H9 (cell line): ENCODE results near the gene PLA2G4D. TPM values are rescaled to one million over a fixed set of nuclear protein-coding genes. Genes with fewer than 3 reads are reported as not detected.

ENCODE experiments used
- DNase-seq: peaks from one replicate; pipeline ENCODE4 v3.0.0-alpha.2; 2017
- H2AFZ ChIP-seq: one replicate; pipeline ENCODE4 v1.6.1; 2013; ENCODE audit warnings: mild to moderate bottlenecking, low read length, control low read depth, moderate library complexity
- H2AK5ac ChIP-seq: 2 replicates; pipeline ENCODE4 v1.6.1; 2013; ENCODE audit warnings: low read length, control low read depth, mixed read lengths; ENCODE audit not compliant: insufficient read length
- H2BK120ac ChIP-seq: one replicate; pipeline ENCODE4 v1.6.1; 2013; ENCODE audit warnings: low read depth, mild to moderate bottlenecking, low read length, control low read depth, inconsistent platforms; ENCODE audit not compliant: poor library complexity, severe bottlenecking
- H2BK12ac ChIP-seq: 2 replicates; pipeline ENCODE4 v1.6.1; 2013; ENCODE audit warnings: low read length, control low read depth, mixed read lengths, low read depth; ENCODE audit not compliant: insufficient read length
- H2BK15ac ChIP-seq: 2 replicates; pipeline ENCODE4 v1.6.1; 2013; ENCODE audit warnings: low read depth, low read length, control low read depth
- H2BK20ac ChIP-seq: one replicate; pipeline ENCODE4 v1.6.1; 2013; ENCODE audit warnings: low read depth, mild to moderate bottlenecking, low read length, control low read depth, inconsistent platforms; ENCODE audit not compliant: poor library complexity, severe bottlenecking
- H2BK5ac ChIP-seq: 2 replicates; pipeline ENCODE4 v1.6.1; 2013; ENCODE audit warnings: low read length, control low read depth, mixed read lengths; ENCODE audit not compliant: insufficient read length
- H3K14ac ChIP-seq: 2 replicates; pipeline ENCODE4 v1.6.1; 2013; ENCODE audit warnings: low read length, control low read depth; ENCODE audit not compliant: insufficient read depth
- H3K18ac ChIP-seq: 2 replicates; pipeline ENCODE4 v1.6.1; 2013; ENCODE audit warnings: low read depth, mild to moderate bottlenecking, mixed read lengths, low read length, control low read depth; ENCODE audit not compliant: insufficient read length
- H3K23ac ChIP-seq: 2 replicates; pipeline ENCODE4 v1.6.1; 2013; ENCODE audit warnings: low read length, control low read depth, mixed read lengths, low read depth; ENCODE audit not compliant: insufficient read length
- H3K23me2 ChIP-seq: 2 replicates; pipeline ENCODE4 v1.6.1; 2013; ENCODE audit warnings: low read depth, mild to moderate bottlenecking, mixed read lengths, low read length, control low read depth; ENCODE audit not compliant: insufficient read length, poor library complexity, severe bottlenecking
- H3K27ac ChIP-seq: 2 replicates; pipeline ENCODE4 v1.5.1; 2013; ENCODE audit warnings: low read length, control low read depth, mixed read lengths, low read depth; ENCODE audit not compliant: insufficient read length
- H3K27me3 ChIP-seq: 2 replicates; pipeline ENCODE4 v1.6.1; 2013; ENCODE audit warnings: low read length, control low read depth, inconsistent platforms; ENCODE audit not compliant: insufficient read depth
- H3K4ac ChIP-seq: 2 replicates; pipeline ENCODE4 v1.6.1; 2013; ENCODE audit warnings: low read depth, mild to moderate bottlenecking, control low read depth, inconsistent platforms, low read length, moderate library complexity
- H3K4me1 ChIP-seq: 2 replicates; pipeline ENCODE4 v1.6.1; 2013; ENCODE audit warnings: low read length, control low read depth, inconsistent platforms; ENCODE audit not compliant: insufficient read depth
- H3K4me2 ChIP-seq: 2 replicates; pipeline ENCODE4 v1.6.1; 2013; ENCODE audit warnings: low read length, control low read depth, mixed read lengths; ENCODE audit not compliant: insufficient read length, insufficient read depth
- H3K56ac ChIP-seq: 2 replicates; pipeline ENCODE4 v1.6.1; 2013; ENCODE audit warnings: low read depth, mild to moderate bottlenecking, mixed read lengths, low read length, control low read depth; ENCODE audit not compliant: insufficient read length
- H3K79me1 ChIP-seq: 2 replicates; pipeline ENCODE4 v1.6.1; 2013; ENCODE audit warnings: low read depth, mild to moderate bottlenecking, moderate library complexity, low read length, control low read depth, inconsistent platforms; ENCODE audit not compliant: insufficient read depth, poor library complexity, severe bottlenecking
- H3K79me2 ChIP-seq: 2 replicates; pipeline ENCODE4 v1.6.1; 2013; ENCODE audit warnings: low read length, control low read depth, inconsistent platforms; ENCODE audit not compliant: insufficient read depth
- H3K9ac ChIP-seq: 2 replicates; pipeline ENCODE4 v1.6.1; 2013; ENCODE audit warnings: low read length, control low read depth, mixed read lengths; ENCODE audit not compliant: insufficient read length; ENCODE audit errors: extremely low read depth
- H3K9me3 ChIP-seq: one replicate; pipeline ENCODE4 v1.6.1; 2013; ENCODE audit warnings: low read depth, low read length, inconsistent platforms; ENCODE audit not compliant: control insufficient read depth
- H3T11ph ChIP-seq: one replicate; pipeline ENCODE4 v1.6.1; 2013; ENCODE audit warnings: mild to moderate bottlenecking, low read length, control low read depth, inconsistent platforms
- H4K20me1 ChIP-seq: one replicate; pipeline ENCODE4 v1.6.1; 2013; ENCODE audit not compliant: control insufficient read depth, insufficient read length, insufficient read depth
- H4K5ac ChIP-seq: 2 replicates; pipeline ENCODE4 v1.6.1; 2013; ENCODE audit warnings: low read depth, mild to moderate bottlenecking, mixed read lengths, low read length, control low read depth; ENCODE audit not compliant: insufficient read length
- H4K8ac ChIP-seq: replicated peaks from 2 replicates; pipeline ENCODE4 v1.6.1; 2013; ENCODE audit warnings: low read length, control low read depth, mixed read lengths, low read depth; ENCODE audit not compliant: insufficient read length
- H4K91ac ChIP-seq: 2 replicates; pipeline ENCODE4 v1.6.1; 2013; ENCODE audit warnings: low read depth, mild to moderate bottlenecking, moderate library complexity, mixed read lengths, low read length, control low read depth; ENCODE audit not compliant: insufficient read length
- H3K27ac Mint-ChIP-seq, 3 experiments: 2 replicates in 2 of 3; 3 replicates in 1 of 3; pipeline ENCODE4 v1.8.0; 2020 to 2021; ENCODE audit warnings: mixed read lengths in 3 of 3, mild to moderate bottlenecking in 1 of 3, moderate library complexity in 1 of 3
- H3K27me3 Mint-ChIP-seq: 2 replicates; pipeline ENCODE4 v1.8.0; 2021; ENCODE audit warnings: low read depth, mild to moderate bottlenecking, moderate library complexity, mixed read lengths
- H3K36me3 Mint-ChIP-seq, 3 experiments: 2 replicates in 2 of 3; 3 replicates in 1 of 3; pipeline ENCODE4 v1.8.0; 2020 to 2021; ENCODE audit warnings: low read depth in 3 of 3, mixed read lengths in 3 of 3; ENCODE audit not compliant: insufficient read depth in 1 of 3
- H3K4me1 Mint-ChIP-seq, 2 experiments: 2 replicates each; pipeline ENCODE4 v1.8.0; 2020; ENCODE audit warnings: mixed read lengths in 2 of 2
- H3K4me3 Mint-ChIP-seq, 2 experiments: 2 replicates in 1 of 2; 3 replicates in 1 of 2; pipeline ENCODE4 v1.8.0; 2020 to 2021; ENCODE audit warnings: mild to moderate bottlenecking in 2 of 2, mixed read lengths in 2 of 2, moderate library complexity in 1 of 2
- H3K9me3 Mint-ChIP-seq, 2 experiments: 2 replicates in 1 of 2; 3 replicates in 1 of 2; pipeline ENCODE4 v1.8.0; 2020; ENCODE audit warnings: mild to moderate bottlenecking in 2 of 2, mixed read lengths in 2 of 2, moderate library complexity in 1 of 2
- WGBS: extraction: QIAGEN DNeasy Blood & Tissue Kit; methylation state at CpG from one replicate; pipeline ENCODE4 v1.1.7; 2013; ENCODE audit warnings: missing lambda C conversion rate, low lambda C conversion rate, mixed read lengths; ENCODE audit not compliant: insufficient read length; ENCODE audit errors: extremely low coverage; 5-methylcytosine and 5-hydroxymethylcytosine counted together
- total RNA-seq: library from RNA; stranded (reverse); gene quantifications from 2 replicates; pipeline ENCODE4 v1.2.1, GENCODE V29; 2021
- TF ChIP-seq, protein P1 (sequence below): fragments of 200-600 bp; sonication (generic); conservative IDR thresholded peaks from 3 replicates; pipeline ENCODE4 v1.8.0; 2021; ENCODE audit warnings: antibody characterized with exemption, mild to moderate bottlenecking

PLA2G4D gene
- total RNA-seq, 1 experiment from 2014 or later, result 0.33 TPM

GRCh38 chr15:42080919-42081830, 13.2 kb downstream of the PLA2G4D start:
- no peak overlapping the region for H3K18ac ChIP-seq
- no peaks in the 10 kb centered on the region for H3K79me2 ChIP-seq
- no peak overlapping the region for H3K4me2 ChIP-seq
- no peak overlapping the region for H2AFZ ChIP-seq
- no peaks in the 10 kb centered on the region; the same call in 1 of the 2 replicates for H3K4me1 ChIP-seq
- no peak overlapping the region for H3K14ac ChIP-seq
- no peak overlapping the region for H2AK5ac ChIP-seq
- TF ChIP-seq, protein P1, sequence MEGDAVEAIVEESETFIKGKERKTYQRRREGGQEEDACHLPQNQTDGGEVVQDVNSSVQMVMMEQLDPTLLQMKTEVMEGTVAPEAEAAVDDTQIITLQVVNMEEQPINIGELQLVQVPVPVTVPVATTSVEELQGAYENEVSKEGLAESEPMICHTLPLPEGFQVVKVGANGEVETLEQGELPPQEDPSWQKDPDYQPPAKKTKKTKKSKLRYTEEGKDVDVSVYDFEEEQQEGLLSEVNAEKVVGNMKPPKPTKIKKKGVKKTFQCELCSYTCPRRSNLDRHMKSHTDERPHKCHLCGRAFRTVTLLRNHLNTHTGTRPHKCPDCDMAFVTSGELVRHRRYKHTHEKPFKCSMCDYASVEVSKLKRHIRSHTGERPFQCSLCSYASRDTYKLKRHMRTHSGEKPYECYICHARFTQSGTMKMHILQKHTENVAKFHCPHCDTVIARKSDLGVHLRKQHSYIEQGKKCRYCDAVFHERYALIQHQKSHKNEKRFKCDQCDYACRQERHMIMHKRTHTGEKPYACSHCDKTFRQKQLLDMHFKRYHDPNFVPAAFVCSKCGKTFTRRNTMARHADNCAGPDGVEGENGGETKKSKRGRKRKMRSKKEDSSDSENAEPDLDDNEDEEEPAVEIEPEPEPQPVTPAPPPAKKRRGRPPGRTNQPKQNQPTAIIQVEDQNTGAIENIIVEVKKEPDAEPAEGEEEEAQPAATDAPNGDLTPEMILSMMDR, result no peak
- no peak overlapping the region for H2BK12ac ChIP-seq
- H3K27me3 Mint-ChIP-seq, result peaks cover 6% of the 10 kb centered on the region
- H3K9ac ChIP-seq, result no peak overlapping the region
- H4K91ac ChIP-seq, result no peak overlapping the region
- no peak overlapping the region for H2BK20ac ChIP-seq
- H3K9me3 Mint-ChIP-seq, result no peaks in the 10 kb centered on the region; a peak in 1 of 5 replicates
- H2BK120ac ChIP-seq, result no peak overlapping the region
- H3K56ac ChIP-seq, result no peak overlapping the region
- H4K8ac ChIP-seq, result no peak overlapping the region
- H3K23me2 ChIP-seq, result no peaks in the 10 kb centered on the region
- H3K27me3 ChIP-seq, result no peaks in the 10 kb centered on the region
- H3K36me3 Mint-ChIP-seq, result no peaks in the 10 kb centered on the region
- H2BK5ac ChIP-seq, result no peak overlapping the region
- DNase-seq, result peak; percentile 28
- H3K27ac ChIP-seq, result no peak overlapping the region
- H3K4me1 Mint-ChIP-seq, result peaks cover 33 to 35% of the 10 kb centered on the region in 2 experiments
- WGBS, result no CpG with 5 or more reads among the region's 11 CpGs
- H2BK15ac ChIP-seq, result no peak overlapping the region
- H3K23ac ChIP-seq, result no peak overlapping the region
- peak overlapping the region in 1 of 2 experiments; percentile 57; a peak in 2 of 5 replicates for H3K4me3 Mint-ChIP-seq
- H3K9me3 ChIP-seq, result no peaks in the 10 kb centered on the region
- H4K5ac ChIP-seq, result no peak overlapping the region
- H3K27ac Mint-ChIP-seq, result peak overlapping the region in 1 of 3 experiments; percentile 90; a peak in 3 of 7 replicates
- no peak overlapping the region for H3K4ac ChIP-seq
- no peaks in the 10 kb centered on the region for H3K79me1 ChIP-seq
- no peak overlapping the region for H3T11ph ChIP-seq
- no peaks in the 10 kb centered on the region for H4K20me1 ChIP-seq
